GM18526 (cell line): ENCODE measurements around the gene MAGI2.

Experiments
- POLR2A ChIP-seq: IDR thresholded peaks from 3 replicates; pipeline ENCODE4 v1.6.1; 2011; ENCODE audit not compliant: insufficient read length; ENCODE audit errors: extremely low read depth

The MAGI2 gene

DNA sequence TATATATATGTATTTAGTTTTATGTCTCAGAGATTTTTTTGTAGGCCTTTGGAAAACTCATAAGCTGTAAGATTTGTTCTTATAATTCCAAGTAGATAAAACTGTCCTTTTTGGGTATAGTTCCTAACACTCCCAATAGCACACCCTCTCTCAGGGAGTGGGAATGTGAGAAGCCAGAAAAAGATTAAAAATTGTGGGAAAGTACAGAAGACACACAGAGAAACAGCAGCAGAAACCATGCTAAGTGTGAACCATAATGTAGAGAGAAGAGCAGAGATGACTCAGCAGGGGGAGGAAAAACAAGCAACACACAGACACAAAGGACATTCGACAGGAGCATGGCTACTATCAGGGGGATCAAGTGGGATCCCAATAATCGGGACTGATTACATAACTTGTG is 401.6 kb downstream of the MAGI2 start:
- TF ChIP-seq POLR2A, result no peak

DNA sequence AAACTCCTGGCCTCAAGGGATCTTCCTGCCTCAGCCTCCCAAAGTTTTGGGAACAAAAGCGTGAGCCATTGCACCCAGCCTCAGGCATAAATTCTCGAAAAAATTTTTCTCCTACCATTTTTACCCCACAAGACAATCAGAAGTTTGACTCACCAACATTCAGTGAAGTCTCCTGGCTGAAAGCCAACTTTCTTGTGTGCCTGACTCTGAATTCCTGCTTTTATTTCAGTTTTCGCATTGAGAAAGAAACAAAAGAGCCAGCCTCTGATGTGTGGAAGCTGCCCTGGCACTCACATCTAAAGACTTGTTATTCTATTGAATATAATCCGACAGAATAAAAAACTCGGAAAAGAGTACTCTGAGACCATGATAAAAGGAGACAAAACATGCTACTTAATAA is 402.9 kb downstream of the MAGI2 start:
- no peak for TF ChIP-seq POLR2A

DNA sequence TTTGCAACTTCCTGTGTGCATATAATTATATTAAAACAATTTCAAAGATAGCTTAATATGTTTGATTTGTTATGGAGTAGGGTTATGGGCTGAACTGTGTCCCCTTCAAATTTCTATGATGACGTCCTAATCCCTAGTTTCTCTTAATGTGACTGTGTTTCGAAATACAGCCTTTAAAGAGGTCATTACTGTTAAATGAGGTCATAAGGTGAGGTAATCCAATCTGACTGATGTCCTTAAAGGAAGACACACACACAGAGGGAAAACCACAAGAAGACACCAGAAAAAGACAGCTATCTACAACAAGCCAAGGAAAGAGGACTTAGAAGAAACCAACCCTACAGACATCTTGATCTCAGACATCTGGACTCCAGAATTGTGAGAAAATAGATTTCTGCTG is 407.4 kb downstream of the MAGI2 start:
- no peak for TF ChIP-seq POLR2A

DNA sequence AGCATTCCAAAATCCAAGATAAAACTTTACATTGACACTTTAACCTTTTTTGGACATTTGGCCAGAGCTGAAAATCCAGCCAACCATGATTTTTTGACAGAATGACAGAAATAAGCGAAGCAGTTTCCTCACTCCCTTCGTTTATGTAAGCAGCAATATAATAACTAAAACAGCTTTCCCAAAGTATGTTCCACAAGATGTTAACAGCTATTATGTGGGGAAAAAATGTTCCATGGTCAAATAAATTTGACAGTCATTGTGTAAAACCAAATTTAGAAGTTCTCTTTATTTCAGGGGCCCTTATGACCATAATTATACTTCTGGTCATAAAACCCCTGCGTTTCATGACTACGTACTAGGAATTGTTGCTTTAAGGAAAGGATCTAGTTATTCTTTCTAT is 416.5 kb downstream of the MAGI2 start:
- no peak for TF ChIP-seq POLR2A

DNA sequence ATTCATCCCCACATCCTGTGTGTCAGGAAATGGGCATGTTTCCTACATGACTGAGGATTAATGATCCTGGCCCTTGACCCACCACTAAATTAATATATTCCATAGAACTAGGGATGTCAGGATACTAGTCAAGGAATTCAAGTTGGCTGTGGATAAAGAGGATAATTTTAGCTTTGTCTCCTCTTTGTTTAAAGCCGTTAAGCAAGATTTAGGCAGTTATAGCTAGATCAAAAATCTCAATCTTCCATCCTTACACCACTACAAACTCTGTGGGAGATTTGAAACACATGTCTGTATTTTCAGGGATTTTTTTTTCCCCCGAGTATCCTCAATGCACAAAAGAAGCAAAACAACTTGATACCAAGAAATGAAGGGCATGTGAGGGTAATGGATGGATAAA is 417.1 kb downstream of the MAGI2 start:
- TF ChIP-seq POLR2A, result no peak

DNA sequence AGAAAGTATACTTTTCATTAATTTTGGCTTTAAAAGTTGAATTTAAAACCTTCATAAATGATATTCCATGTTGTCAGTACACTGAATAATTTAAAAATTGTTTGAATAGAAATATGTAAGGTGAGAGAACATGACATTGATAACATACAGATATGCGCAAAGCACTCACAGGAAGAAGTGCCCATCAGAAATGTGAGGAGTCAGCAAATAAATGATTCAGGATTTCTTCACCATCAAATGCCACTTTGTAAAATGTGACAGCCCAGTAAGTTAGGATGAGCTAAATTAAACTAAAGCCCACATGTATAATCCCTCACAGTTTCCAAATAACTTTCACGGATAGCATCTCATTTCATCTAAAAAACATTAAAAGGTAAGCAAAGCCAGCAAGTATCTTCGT is 417.6 kb downstream of the MAGI2 start:
- no peak for TF ChIP-seq POLR2A

DNA sequence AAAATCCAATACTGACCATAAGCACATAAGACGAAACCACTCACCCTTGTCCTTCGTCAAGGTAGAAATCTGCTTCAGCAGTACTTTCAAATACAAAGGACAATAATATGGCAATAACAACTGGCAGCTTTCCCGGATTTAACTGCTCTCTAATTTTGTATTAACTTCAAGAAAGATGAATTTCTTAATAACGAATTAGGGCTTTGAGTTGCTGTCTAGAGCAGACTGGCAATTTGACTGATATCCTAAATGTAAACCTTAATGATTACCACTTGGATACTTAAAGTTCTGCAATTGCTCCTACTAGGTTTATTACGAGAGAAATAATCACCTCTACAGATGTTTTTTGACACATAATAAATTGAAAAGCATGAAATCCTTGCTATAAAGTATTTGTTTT is 418.7 kb downstream of the MAGI2 start:
- TF ChIP-seq POLR2A, result no peak

DNA sequence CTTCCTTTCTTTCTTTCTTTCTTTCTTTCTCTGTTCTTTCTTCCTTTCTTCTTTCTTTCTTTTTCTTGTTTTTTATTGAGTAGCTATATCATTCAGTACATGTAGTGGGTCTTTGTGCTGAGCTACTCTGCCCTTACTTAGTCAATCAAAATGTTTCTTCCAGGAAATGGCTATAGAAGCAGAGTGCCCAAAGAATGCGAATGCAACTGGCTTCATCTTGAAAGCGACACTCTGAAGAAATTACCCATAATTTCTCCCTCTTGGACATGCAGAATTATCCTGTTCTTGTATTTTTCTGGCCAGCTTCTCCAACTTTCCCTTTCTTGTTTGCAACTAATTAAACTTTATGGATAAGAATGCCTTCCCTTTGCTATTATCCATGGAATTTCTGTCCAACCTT is 441.5 kb downstream of the MAGI2 start:
- no peak for TF ChIP-seq POLR2A

DNA sequence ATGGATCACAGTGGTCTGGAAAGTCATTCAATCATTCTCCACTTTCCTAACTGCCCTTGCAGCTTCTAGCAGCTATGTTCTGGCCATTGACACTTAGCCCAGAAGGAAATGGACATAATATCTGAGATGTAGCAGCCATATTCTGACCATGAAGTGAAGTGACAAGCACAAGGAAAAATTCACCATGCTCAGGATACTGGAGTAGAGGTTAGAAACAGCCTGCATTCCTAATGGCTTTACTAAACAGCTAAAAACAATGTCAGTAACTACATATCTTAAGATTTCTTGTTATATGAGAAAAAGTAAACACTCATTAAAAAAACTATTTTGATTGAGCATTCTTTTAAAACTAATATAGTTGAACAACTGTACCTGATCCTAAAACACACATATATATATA is 443.8 kb downstream of the MAGI2 start:
- TF ChIP-seq POLR2A, result no peak

DNA sequence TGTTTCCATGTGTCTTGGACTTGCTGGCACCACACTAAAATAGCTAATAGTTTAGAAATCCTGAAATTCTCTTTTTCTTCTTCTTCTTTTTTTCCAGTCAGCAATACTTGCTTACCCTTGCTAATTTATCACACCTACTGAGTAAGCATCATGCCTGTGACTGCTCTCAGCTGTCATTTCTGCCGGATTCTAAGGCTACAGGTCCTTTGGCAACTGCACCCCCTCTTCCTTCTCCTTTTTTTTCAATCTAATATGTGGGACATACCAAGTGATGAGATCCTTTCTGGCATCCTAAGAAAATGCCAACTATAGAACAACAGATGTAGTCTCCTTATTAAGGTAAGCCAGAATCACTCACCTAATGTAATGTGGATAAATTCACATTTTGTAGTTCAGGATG is 444.7 kb downstream of the MAGI2 start:
- TF ChIP-seq POLR2A, result no peak

DNA sequence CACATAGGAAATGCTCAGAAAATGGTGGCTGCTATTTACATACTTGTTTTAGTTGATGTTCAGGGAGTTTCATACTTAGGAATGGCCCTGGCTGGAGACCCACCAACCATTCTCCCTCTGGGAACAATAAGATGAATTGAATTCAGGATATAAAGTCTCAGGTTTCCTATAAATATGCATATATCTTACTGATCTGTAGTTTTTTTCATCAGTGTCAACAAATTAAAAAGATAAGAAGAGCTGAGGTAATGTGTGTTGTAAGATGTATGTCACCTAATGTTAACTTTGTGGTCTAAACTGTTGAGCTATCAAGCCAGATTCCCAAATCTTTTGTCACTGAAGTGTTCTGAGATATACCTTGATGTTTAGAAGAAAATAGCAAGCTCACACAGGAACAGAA is 457.5 kb downstream of the MAGI2 start:
- no peak for TF ChIP-seq POLR2A

DNA sequence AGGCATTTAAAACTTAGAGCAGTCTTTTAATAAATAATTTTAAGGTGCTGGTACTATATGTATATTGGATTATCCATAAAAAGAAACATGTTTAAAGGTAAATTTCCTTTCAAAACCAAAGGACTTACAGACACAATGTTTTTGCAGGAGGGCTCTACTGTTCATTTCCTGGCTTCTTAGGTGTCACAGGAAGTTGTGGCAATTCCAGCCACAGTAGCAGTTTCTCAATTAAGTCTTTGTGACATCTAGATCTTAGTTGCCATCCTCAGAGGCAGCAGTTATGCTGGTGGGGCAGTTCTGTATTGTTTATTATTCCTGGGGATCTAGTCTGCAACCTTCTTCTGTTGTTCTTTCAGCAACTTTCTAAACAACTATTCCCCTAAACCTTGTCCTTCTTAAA is 460.1 kb downstream of the MAGI2 start:
- TF ChIP-seq POLR2A, result no peak

DNA sequence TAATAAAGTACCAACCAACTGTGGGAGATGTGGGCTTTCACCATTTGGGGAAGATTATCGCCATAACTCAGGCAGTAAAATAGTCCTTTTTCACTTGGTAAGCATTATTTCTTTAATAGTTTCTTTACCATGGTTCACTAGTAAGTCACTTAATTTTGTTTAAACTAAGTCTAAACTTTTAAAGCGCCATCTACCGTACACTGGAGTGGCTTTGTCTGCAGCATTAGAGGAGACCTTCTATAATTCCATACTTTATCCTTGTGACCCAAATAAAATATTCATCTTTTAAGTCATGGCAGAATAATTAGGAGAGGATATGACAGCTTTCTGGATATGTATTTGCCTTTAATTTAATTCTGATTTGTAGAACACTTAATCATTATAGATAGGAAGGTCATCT is 468.0 kb downstream of the MAGI2 start:
- TF ChIP-seq POLR2A, result no peak

DNA sequence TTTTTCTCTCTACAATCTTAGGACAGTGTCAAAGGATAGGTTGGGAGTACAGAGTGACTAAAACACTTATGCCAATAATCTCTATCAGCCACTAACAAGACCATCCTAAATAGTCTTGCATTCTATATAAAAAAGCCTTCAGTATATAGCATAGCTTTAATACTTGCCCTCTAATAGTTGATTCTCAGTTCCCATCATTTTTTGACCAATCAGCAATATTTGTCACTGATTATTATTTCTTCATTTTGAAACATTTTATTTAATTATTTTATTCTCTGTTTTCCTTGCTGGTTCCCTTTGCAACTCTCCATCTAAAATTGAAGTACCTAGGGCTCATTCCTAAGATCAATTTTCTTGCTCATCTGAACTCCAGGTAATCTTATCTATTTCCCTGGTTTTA is 470.0 kb downstream of the MAGI2 start:
- TF ChIP-seq POLR2A, result no peak

DNA sequence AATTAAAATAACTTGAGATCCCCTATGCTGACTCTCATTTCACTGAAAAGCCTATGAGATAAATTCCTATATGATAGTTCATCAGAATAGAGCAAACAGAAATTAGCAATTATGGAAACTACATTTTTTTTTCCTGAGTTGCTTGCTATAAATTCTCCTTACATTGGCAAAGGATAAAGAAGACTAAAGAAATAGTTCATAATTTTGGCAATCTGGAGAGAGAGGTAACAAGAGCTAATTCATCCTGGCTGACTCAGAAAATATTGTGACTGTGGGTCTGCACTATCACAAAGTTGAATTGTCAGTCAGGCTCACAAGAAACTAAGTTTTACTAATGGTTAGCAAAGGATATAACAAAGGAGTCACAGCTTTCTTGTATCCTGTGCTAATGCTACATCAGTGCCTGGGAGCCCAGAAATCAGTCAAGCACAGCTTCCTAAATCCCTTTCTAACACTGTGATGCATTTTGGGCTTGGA is 483.0 kb downstream of the MAGI2 start:
- no peak for TF ChIP-seq POLR2A

DNA sequence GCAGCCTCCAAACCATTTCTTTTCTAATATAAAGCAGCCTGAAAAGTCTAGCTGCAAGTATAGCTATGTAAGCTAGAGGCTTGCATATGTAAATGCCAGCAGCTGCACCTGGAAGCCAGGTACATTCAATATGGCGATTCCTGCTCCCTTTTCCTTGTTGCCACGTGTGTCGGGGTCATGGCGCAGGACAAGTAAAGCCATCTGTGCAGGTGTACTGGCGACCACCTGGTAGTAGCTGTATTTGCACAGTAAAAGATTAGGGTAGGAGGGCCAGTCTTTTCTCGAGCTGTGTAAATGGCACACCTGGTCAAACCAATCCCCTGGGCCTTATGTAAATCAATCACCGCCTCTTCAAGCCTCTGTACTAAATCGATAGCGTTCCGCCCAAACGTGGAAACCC is 484.5 kb downstream of the MAGI2 start:
- no peak for TF ChIP-seq POLR2A

DNA sequence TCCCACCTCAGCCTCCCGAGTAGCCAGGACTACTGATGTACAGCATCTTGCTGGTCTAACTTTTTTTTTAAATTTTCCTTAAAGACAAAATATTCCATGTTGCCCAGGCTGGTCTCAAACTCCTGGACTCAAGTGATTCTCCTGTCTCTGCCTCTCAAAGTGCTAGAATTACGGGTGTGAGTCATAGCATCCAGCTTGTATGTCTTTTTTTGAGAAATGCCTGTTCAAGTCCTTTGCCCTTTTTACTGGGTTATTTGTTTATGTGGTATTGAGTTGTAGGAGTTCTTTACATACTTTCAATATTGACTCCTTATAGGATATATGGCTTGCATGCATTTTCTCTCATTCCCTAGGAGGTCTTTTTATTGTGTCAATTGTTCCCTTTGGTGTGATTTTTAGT is 486.4 kb downstream of the MAGI2 start:
- no peak for TF ChIP-seq POLR2A

DNA sequence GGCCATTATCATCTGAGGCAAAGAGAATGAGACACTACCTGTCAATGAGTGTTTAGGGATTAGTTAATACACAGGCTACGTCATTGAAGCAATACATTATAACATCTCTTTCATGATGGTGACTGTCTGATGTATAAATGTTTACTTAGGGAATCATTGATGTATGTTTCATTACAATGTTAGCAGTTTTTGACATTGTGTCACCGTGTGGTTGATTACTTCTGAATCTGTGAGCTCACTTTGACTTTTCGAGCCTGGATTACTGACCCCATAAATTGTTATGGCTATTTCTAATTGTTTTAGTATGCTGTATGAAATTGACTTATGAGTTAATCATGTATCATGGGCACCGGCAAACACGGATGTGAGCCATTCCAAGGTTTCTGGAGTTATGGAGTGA is 494.0 kb downstream of the MAGI2 start:
- TF ChIP-seq POLR2A, result no peak
